Measurements from ENCODE around the gene RIN2.

The RIN2 gene

GRCh38 chr20:19761841-19762240, 3.8 kb downstream of the RIN2 start:
- no peak for DNase-seq (ENCODE audit: low read depth in 1 of 2, low spot score in 1 of 2)

DNA sequence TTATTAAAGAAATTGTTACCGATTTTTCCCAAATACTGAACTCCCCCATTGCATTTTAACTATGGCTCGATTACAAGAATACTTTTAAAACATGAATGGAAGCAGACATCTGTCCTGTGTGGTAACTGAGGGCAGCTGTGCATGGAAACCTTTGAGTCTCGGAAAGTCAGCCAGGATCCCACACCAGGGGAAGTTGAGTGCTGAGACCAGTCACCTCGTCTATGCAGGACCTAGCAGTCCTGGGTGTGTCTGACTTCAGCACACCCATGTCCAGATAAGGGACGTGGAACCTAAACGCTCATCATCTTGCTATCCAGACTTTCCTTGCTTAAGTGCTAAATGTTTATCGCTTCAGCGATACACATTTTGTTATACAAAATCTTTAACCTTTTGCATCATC, 6.1 kb downstream of the RIN2 start:
- DNase-seq (ENCODE audit: low read depth in 1 of 2, low spot score in 1 of 2), result no peak

DNA sequence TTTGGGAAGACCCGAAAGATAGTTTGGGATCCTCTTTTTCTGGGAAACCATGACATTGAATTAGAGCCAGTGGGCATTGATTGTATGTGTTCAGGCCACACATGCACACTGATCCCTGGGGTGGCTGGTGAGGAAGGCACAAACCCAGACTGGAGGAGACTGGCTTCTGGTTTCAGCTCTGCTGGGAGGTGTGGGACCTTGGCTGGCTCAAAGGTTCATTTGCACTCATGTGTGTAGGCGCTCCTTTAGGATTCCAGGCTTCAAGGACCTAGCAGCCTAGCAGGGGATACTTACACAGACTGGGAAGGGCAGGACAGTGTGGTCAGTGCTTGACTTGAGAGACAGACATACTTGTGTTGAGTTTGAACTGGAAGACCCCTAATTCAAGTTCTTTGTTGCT, 7.2 kb downstream of the RIN2 start:
- no peak for DNase-seq (ENCODE audit: low read depth in 1 of 2, low spot score in 1 of 2)

DNA sequence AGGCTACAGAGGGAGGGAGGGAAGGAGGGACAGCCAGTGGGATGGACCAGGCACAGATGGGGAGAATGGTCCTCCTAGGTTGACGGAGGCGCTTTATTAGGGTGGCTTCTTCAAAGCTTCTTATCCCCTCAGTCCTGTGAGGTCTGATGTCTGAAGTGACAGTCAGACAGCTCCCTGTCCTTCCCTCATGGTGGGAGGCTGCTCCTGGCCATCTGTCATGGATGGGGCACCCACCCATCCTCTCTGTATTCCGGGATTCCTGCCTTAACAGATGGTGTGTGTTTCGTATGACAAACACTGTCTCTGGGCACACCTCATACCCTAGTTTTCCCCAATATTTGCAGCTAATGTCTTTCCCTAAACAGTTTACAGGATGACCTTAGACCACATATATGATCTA, 7.9 kb downstream of the RIN2 start:
- DNase-seq (ENCODE audit: low read depth in 1 of 2, low spot score in 1 of 2), result no peak

GRCh38 chr20:19767070-19767469, 9.0 kb downstream of the RIN2 start:
- no peak for DNase-seq (ENCODE audit: low read depth in 1 of 2, low spot score in 1 of 2)

DNA sequence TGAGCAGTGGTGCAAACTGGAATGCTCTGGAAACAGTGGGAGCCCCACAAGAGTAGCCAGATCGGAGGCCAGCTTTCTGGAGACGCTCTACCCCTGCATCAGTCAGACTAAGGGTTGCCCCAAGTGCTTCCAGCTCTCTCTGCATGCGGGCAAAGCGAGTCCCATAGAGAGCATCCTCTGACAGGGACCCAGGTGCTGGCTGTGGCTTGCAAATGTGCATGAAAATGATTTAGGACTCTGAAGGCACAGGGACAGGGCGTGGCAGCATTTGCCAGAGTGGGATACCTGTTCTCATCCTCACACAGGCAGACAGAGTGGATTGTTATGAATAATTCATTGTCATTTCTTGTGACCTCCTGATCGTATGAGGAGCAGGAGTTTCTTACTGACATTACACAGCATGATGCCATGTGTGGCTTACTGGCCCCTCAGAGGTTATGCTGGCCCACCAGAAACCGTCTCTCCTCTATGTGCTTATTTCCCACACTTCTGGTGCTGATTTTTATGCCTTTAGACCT, 10.3 kb downstream of the RIN2 start:
- no peak for DNase-seq (ENCODE audit: low read depth in 1 of 2, low spot score in 1 of 2)

DNA sequence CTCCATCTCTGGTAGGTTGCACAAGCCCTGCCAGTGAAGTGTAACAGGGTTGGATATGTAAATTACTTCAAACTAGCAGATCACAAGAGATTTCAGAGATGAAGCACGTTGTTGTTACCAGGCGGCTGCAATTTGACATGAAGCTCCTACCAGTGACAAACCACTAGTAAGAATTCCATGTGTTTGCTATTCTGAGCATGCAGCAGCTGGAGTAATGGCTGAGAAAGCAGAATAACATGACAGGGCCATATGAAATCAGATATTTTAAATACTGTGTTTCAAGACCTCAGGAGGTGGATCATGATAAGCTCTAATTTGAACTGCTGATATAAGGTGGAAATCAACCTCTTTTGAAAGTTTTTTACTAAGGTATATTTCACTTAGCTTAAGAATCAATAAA, 11.4 kb downstream of the RIN2 start:
- DNase-seq (ENCODE audit: low read depth in 1 of 2, low spot score in 1 of 2), result no peak

DNA sequence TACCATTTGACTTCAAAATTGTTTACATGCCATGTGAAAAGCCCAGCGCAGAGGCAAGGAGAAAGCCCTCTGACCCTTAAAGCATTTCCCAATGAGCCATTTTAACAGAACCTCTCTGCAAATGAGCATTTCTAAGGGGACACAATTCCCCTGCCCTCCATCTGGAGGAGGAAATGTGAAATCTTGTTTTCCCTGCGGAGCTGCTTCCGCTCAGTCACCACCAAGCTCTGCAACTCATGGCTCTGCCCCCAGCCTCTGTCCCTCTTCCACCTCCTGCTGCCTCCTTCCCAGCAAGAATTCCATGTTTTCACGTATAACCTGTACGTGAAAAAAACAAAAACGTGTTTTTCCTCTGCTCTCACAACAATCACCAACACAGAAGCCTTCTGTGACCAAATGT, 12.3 kb downstream of the RIN2 start:
- no peak for DNase-seq (ENCODE audit: low read depth in 1 of 2, low spot score in 1 of 2)

DNA sequence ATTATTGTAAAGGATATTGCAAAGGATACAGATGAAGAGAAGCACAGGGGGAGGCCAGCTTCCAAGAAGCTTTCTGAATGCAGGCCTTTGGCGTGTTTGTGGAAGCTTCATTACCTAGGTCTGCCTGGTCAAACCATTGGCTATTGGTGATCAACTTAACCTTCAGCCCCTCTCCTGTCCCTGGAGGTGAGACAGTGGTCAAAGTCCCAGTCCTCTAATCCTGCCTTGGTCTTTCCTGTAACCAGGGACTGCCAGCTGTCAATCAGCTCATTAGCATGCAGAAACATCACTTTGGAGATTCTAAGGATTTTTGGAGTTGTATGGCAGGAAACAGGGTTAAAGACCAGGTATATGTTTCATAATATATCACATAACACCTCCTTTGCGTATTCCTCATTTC, 13.0 kb downstream of the RIN2 start:
- DNase-seq (ENCODE audit: low read depth in 1 of 2, low spot score in 1 of 2), result no peak

- no peak for DNase-seq (ENCODE audit: low read depth in 1 of 2, low spot score in 1 of 2)
Measured at GRCh38 chr20:19773471-19773870, 15.4 kb downstream of the RIN2 start.

DNA sequence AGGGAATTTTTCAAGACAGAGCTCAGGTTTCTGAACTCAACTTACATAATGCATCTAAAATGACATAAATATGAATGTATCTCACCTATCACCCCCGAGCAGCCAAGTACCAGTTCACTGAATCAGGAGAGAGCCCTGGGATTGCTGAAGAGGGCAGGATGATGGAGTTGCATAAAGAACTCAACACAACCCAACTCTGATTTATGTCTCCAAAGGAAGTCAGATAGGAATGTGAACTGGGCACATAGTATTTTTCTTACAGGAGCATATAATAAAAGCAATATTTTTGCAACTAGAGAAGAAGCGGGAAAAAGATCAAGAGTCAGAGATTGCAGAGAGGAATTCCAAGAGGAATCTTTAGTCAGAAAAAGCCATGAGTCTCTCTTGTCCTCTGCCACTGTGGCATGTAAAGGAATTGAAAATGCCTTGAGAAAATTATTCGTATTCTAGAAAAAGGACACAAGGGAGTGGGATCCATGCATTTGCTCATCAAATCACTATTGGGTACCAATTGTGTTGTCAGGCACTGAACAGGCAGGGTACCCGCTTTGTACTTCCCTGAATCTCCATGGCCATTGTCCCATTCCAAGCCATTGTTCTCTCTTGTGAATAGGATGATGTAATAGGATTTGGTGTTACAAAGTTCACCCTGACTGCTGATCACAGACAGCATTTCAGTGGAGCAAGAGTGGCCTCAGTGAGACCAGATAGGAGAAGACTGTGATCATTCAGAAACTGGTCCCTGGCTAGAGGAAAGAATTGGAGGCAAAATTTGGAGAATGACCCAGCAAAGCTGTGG, 16.3 kb downstream of the RIN2 start:
- DNase-seq (ENCODE audit: low read depth in 1 of 2, low spot score in 1 of 2), result no peak

DNA sequence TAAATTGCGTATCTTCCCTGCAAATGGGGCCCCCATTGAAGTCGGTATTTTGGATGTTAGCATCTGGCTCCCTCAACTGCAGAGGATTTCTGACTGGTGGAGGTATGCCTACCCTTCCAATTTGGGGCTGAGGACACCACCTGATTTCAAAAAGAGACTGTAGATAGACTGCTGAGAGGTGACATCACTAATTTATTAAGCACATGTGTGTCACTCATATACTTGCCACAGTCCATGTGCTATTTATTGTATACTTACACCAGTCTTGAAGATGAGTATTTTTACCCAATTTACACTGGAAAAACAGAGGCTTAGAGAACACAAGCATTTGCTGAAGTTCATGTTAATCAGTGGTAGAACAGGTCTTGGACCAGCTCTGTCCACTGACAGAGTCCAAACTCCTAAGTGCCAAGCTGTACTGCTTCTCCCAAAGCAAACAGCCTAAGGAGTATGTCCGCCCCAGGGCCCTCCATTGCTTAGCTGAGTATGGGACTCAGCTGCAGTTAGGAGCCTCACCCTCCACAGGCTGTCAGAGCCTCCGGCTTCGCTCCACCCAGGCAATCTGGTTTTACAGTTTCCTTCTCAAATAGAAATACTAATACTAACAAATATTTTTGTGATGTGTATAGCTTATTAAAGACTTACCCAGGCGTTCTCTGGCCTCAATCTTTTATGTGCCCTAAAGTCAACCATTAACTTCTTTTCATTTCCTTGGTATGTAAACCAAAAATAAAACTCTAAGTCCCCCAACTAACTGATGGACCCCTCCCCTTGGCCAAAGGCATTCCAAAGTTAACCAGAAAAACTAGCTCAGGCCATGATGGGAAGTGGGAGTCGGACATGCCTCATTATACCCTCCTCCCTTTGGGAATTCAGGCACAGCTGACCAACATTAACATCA, 17.5 kb downstream of the RIN2 start:
- DNase-seq (ENCODE audit: low read depth in 1 of 2, low spot score in 1 of 2), result no peak

DNA sequence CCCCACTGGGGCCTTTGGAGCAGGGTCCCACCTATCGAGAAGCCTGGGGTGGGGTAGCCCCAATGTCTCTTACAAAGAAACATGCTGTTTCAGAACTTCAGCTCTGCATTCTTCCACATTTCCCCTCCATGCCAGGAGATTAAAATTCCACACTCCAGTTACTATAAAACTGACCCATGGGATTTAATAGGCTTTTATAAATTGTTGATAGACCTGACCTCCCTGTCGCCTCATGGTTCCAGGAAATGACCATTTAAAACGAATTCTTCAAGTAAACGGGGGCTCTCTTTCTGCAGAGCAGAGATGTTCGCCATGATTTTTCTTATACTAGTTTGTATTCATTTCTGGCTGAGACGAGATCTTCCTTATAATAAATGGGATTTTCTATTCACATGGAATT, 19.3 kb downstream of the RIN2 start:
- DNase-seq (ENCODE audit: low read depth in 1 of 2, low spot score in 1 of 2), result no peak

DNA sequence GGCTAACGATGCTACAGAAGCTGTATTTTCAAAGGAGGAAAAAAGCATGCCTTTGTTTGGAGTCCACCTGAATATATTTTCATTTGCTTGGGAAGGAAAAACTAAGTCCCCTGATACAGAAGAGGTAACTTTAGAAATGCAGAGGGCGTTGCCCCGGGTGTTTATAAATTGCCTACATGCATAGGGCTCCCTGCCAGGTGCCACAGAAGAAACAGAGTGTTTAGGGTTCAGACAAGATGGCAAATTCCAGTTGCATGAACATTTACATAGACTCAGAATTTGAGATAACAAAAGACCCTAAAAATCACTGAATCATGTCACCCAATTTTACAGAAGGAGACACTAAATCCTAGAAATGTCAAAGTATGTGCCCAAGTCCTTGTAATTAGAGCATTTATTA, 19.9 kb downstream of the RIN2 start:
- DNase-seq (ENCODE audit: low read depth in 1 of 2, low spot score in 1 of 2), result no peak

- DNase-seq (ENCODE audit: low read depth in 1 of 2, low spot score in 1 of 2), result no peak
Measured at GRCh38 chr20:19778404-19778803, 20.3 kb downstream of the RIN2 start.

- no peak for DNase-seq (ENCODE audit: low read depth in 1 of 2, low spot score in 1 of 2)
Measured at GRCh38 chr20:19779634-19780033, 21.6 kb downstream of the RIN2 start.

- DNase-seq (ENCODE audit: low read depth in 1 of 2, low spot score in 1 of 2), result no peak
Measured at GRCh38 chr20:19780261-19780660, 22.2 kb downstream of the RIN2 start.

- no peak for DNase-seq (ENCODE audit: low read depth in 1 of 2, low spot score in 1 of 2)
Measured at GRCh38 chr20:19781235-19781634, 23.2 kb downstream of the RIN2 start.

DNA sequence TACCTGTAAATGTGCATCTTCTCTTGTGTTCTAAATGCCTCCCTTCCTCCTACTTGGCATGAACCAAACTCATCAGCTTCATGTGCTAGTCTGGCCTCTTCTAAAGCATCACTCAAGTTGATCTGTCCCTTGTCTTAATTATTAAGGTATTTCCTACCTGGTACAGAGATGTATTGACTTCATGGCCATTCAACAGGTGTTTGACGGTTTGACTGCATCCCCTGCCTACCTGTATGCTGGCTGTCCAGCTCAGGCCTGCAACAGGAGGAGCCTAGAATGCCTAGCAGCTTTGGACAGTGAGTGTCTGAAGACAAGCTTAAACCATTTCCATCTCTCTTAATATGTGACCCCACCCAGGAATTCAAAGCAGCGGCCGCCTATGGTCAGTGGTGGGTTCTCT, 24.6 kb downstream of the RIN2 start:
- no peak for DNase-seq (ENCODE audit: low read depth in 1 of 2, low spot score in 1 of 2)

DNA sequence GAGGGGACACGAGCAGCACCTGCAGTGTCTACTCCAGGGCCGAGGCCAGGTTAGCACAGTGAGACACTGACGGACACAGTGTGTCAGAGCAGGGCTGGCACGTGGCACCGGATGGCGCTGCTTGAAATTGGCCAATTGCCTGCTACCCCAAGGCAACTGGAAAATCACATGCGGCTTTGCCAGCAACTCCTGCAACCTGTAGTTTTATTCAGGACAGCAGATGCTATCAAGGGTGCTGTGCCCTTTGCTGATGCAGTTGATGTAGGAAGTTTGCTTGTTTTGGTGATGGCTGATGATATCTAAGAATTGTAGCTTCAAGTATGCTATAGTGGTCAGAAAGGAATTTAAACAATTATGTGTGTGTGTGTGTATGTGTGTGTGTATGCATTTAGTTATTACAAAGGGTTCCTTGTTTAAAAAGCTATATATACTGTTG, 25.9 kb downstream of the RIN2 start:
- DNase-seq (ENCODE audit: low read depth in 1 of 2, low spot score in 1 of 2), result no peak

DNA sequence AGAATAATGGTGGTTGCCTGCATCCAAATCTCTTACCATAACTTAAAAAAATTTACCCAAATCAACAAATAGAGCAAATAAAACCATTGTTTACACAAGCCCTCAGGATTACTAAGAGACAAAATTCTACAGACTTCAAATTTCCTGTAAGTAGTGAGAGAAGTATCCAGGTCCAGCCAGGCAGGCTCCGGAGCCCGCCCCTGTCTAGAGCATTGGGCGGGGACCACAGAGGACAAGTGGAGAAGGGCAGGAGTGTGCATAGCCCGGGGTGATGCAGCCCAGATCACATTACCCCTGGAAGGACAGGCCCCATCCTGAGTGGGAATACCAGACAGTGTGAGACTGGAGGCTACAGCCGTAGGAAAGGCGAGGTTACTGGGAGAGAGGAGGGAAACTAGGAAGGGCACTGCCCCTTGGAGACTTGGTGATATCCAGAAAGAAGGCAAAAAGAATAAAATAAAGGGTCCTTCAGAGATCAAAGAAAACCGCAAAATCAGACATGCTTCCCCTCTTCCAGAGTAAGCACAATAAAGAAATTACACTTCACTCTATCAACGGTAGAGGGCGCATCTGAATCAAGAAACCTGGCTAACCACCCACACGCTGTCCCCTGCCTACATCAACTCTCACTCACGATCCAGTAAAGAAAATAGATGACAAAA, 26.6 kb downstream of the RIN2 start:
- DNase-seq (ENCODE audit: low read depth in 1 of 2, low spot score in 1 of 2), result no peak
